K562 treated with DMSO at 1 percent for 12 hours (cell line): ENCODE results near the gene NOL12. TPM values are rescaled to one million over a fixed set of nuclear protein-coding genes. Genes with fewer than 3 reads are reported as not detected.

Source experiments
- total RNA-seq: library from RNA; unstranded; fragments of 300-600 nt; gene quantifications from 2 replicates; pipeline ENCODE4 v1.2.3, GENCODE V29; 2022; ENCODE audit not compliant: insufficient read depth

Gene NOL12
- 14.7 and 19.2 TPM in 2 replicates for total RNA-seq

GRCh38 chr22:37686002-37686982 is at the start of gene NOL12:
NOL12 (plus strand) TSS chr22:37686343; CDS start chr22:37686393, 50 bp downstream.

GRCh38 chr22:37639070-37639760 is 46.9 kb upstream of the NOL12 start, which contains the start of gene SH3BP1:
SH3BP1 (plus strand) TSS chr22:37639669; CDS start chr22:37639788, 119 bp downstream.

GRCh38 chr22:37658133-37659065 is 27.7 kb upstream of the NOL12 start, which contains the start of gene PDXP:
PDXP (plus strand) TSS chr22:37658723; CDS start chr22:37658783, 60 bp downstream.

GRCh38 chr22:37674951-37675929 is 10.9 kb upstream of the NOL12 start, which contains the start of gene LGALS1:
LGALS1 (plus strand) TSS chr22:37675636; CDS start chr22:37675703, 67 bp downstream.

GRCh38 chr22:37696657-37697537 is 10.8 kb downstream of the NOL12 start, which contains the start of gene TRIOBP:
TRIOBP (plus strand) TSS chr22:37697048; CDS start chr22:37701366, 4,318 bp downstream.

Other genes with a start within 250 kb of the NOL12 start
- gene MFNG, start 200.0 kb upstream of the NOL12 start, total RNA-seq, result not detected in 2 replicates
- 3.1 and 3.2 TPM in 2 replicates for gene CARD10, start 166.9 kb upstream of the NOL12 start, total RNA-seq
- gene CDC42EP1, start 125.9 kb upstream of the NOL12 start, total RNA-seq, result 24.9 and 28.1 TPM in 2 replicates
- gene LGALS2, start 106.3 kb upstream of the NOL12 start, total RNA-seq, result not detected in 2 replicates
- 25.1 and 29.9 TPM in 2 replicates for gene GGA1, start 77.5 kb upstream of the NOL12 start, total RNA-seq
- 16.3 and 23.5 TPM in 2 replicates for gene SH3BP1, start 46.7 kb upstream of the NOL12 start, total RNA-seq
- gene PDXP, start 27.6 kb upstream of the NOL12 start, total RNA-seq, result 51.9 and 63.0 TPM in 2 replicates
- gene LGALS1, start 10.7 kb upstream of the NOL12 start, total RNA-seq, result 977 and 1,710 TPM in 2 replicates
- gene TRIOBP, start 10.7 kb downstream of the NOL12 start, total RNA-seq, result 13.4 and 16.9 TPM in 2 replicates
- gene GCAT, start 121.6 kb downstream of the NOL12 start, total RNA-seq, result 74.6 and 76.7 TPM in 2 replicates
- 2.0 TPM in 1 of 2 replicates, not detected in the other for gene GALR3, start 137.0 kb downstream of the NOL12 start, total RNA-seq
- 39.9 and 55.0 TPM in 2 replicates for gene ANKRD54, start 158.0 kb downstream of the NOL12 start, total RNA-seq
- 483 and 743 TPM in 2 replicates for gene EIF3L, start 163.1 kb downstream of the NOL12 start, total RNA-seq
- gene MICALL1, start 220.0 kb downstream of the NOL12 start, total RNA-seq, result 16.2 and 26.9 TPM in 2 replicates